Astrocyte (in vitro differentiated cells and primary cell): ENCODE data around the gene MSMB. TPM values are rescaled to one million over a fixed set of nuclear protein-coding genes. Genes with fewer than 3 reads are reported as not detected.

Experiments used
- DNase-seq: peaks from one replicate; pipeline ENCODE4 v3.0.0-alpha.2; 2010; ENCODE audit warnings: low read depth
- FAIRE-seq: peaks from 2 replicates; lab custom pipeline; 2011; peaks lifted over from hg19 to GRCh38; lab: Jason Lieb, UNC
- H2AFZ ChIP-seq: 2 replicates; pipeline ENCODE4 v1.6.0; 2012; ENCODE audit warnings: low read depth, low read length, inconsistent platforms
- H3K27ac ChIP-seq: 2 replicates; pipeline ENCODE4 v1.5.1; 2011; ENCODE audit warnings: low read depth, low read length, inconsistent platforms
- H3K27me3 ChIP-seq: 2 replicates; pipeline ENCODE4 v1.6.0; 2011; ENCODE audit warnings: low read length, inconsistent platforms; ENCODE audit not compliant: insufficient read depth
- H3K36me3 ChIP-seq: 2 replicates; pipeline ENCODE4 v1.5.1; 2011; ENCODE audit warnings: low read length, inconsistent platforms; ENCODE audit not compliant: insufficient read depth
- H3K4me1 ChIP-seq: 2 replicates; pipeline ENCODE4 v1.5.1; 2011; ENCODE audit warnings: low read length, inconsistent platforms; ENCODE audit not compliant: insufficient read depth
- H3K4me2 ChIP-seq: 2 replicates; pipeline ENCODE4 v1.6.0; 2012; ENCODE audit warnings: low read length, inconsistent platforms
- H3K4me3 ChIP-seq: 2 replicates; pipeline ENCODE4 v1.5.1; 2011; ENCODE audit warnings: low read depth, mild to moderate bottlenecking, low read length, inconsistent platforms; ENCODE audit not compliant: insufficient read depth
- H3K79me2 ChIP-seq: 2 replicates; pipeline ENCODE4 v1.6.0; 2012; ENCODE audit warnings: mild to moderate bottlenecking, low read length, inconsistent platforms; ENCODE audit not compliant: insufficient read depth
- H3K9ac ChIP-seq: 2 replicates; pipeline ENCODE4 v1.6.0; 2012; ENCODE audit warnings: mild to moderate bottlenecking, low read length, inconsistent platforms
- H3K9me3 ChIP-seq: 2 replicates; pipeline ENCODE4 v1.5.1; 2012; ENCODE audit warnings: low read depth, mild to moderate bottlenecking, low read length, inconsistent platforms; ENCODE audit not compliant: insufficient read depth
- H4K20me1 ChIP-seq: 2 replicates; pipeline ENCODE4 v1.6.0; 2012; ENCODE audit warnings: low read length, inconsistent platforms; ENCODE audit not compliant: insufficient read depth
- H3K27ac Mint-ChIP-seq: one replicate; pipeline ENCODE4 v1.8.0; 2021; ENCODE audit warnings: mild to moderate bottlenecking, mixed read lengths; ENCODE audit not compliant: unreplicated experiment
- H3K27me3 Mint-ChIP-seq: one replicate; pipeline ENCODE4 v1.8.0; 2021; ENCODE audit warnings: low read depth, mixed read lengths; ENCODE audit not compliant: unreplicated experiment
- H3K36me3 Mint-ChIP-seq: one replicate; pipeline ENCODE4 v1.8.0; 2021; ENCODE audit warnings: low read depth, mixed read lengths; ENCODE audit not compliant: unreplicated experiment
- H3K4me1 Mint-ChIP-seq: one replicate; pipeline ENCODE4 v1.8.0; 2021; ENCODE audit warnings: low read depth, mixed read lengths; ENCODE audit not compliant: unreplicated experiment
- H3K4me3 Mint-ChIP-seq: one replicate; pipeline ENCODE4 v1.8.0; 2021; ENCODE audit warnings: mild to moderate bottlenecking, moderate library complexity, mixed read lengths; ENCODE audit not compliant: unreplicated experiment
- H3K9me3 Mint-ChIP-seq: one replicate; pipeline ENCODE4 v1.8.0; 2021; ENCODE audit warnings: mild to moderate bottlenecking, mixed read lengths; ENCODE audit not compliant: unreplicated experiment
- CTCF ChIP-seq: IDR thresholded peaks from 2 replicates; pipeline ENCODE4 v1.5.1; 2011; ENCODE audit warnings: low read depth, mild to moderate bottlenecking, inconsistent platforms, low read length, moderate library complexity; ENCODE audit not compliant: insufficient read depth
- EZH2 ChIP-seq: IDR thresholded peaks from 2 replicates; pipeline ENCODE4 v1.6.1; 2012; ENCODE audit warnings: mild to moderate bottlenecking, low read length, inconsistent platforms; ENCODE audit not compliant: insufficient read depth
- total RNA-seq: library from RNA; stranded (reverse); gene quantifications from 2 replicates; pipeline ENCODE4 v1.2.1, GENCODE V29; 2021

MSMB gene
- total RNA-seq, 1 donor from 2014 or later, result not detected

GRCh38 chr10:46033602-46034011, 12.5 kb downstream of the MSMB start:
- Histone ChIP-seq H3K9me3 (no peaks in the 10 kb centered on the region), H3K9ac (no peak overlapping the region), H3K4me1 (peaks cover 16% of the 10 kb centered on the region), H3K36me3 (no peaks in the 10 kb centered on the region), H2AFZ (peak overlapping the region; percentile 75), H3K27me3 (peaks cover 2% of the 10 kb centered on the region), H3K27ac (no peak overlapping the region), H3K4me3 (no peak overlapping the region), H3K4me2 (no peak overlapping the region), H3K79me2 (peaks cover 19% of the 10 kb centered on the region), H4K20me1 (peaks cover 12% of the 10 kb centered on the region)
- TF ChIP-seq EZH2 (no peak), CTCF (no peak)
- H3K4me3 Mint-ChIP-seq, result peak overlapping the region; percentile 23
- no peaks in the 10 kb centered on the region for H3K36me3 Mint-ChIP-seq
- peak; percentile 67 for DNase-seq
- H3K27ac Mint-ChIP-seq, result peak overlapping the region; percentile 89
- H3K9me3 Mint-ChIP-seq, result no peaks in the 10 kb centered on the region
- peaks cover 3% of the 10 kb centered on the region for H3K27me3 Mint-ChIP-seq
- H3K4me1 Mint-ChIP-seq, result peaks cover 12% of the 10 kb centered on the region
- FAIRE-seq, result no peak

GRCh38 chr10:46031648-46032532, 14.2 kb downstream of the MSMB start:
- Mint-ChIP-seq H3K27ac (no peak overlapping the region), H3K36me3 (no peaks in the 10 kb centered on the region), H3K9me3 (no peaks in the 10 kb centered on the region), H3K27me3 (no peaks in the 10 kb centered on the region), H3K4me1 (peaks cover 26% of the 10 kb centered on the region), H3K4me3 (no peak overlapping the region)
- H2AFZ ChIP-seq, result no peak overlapping the region
- H3K27ac ChIP-seq, result no peak overlapping the region
- peaks cover 29% of the 10 kb centered on the region for H4K20me1 ChIP-seq
- peaks cover 36% of the 10 kb centered on the region for H3K79me2 ChIP-seq
- no peak overlapping the region for H3K4me3 ChIP-seq
- H3K9ac ChIP-seq, result no peak overlapping the region
- H3K27me3 ChIP-seq, result peaks cover 2% of the 10 kb centered on the region
- TF ChIP-seq CTCF (no peak), EZH2 (no peak)
- H3K36me3 ChIP-seq, result no peaks in the 10 kb centered on the region
- H3K9me3 ChIP-seq, result no peaks in the 10 kb centered on the region
- FAIRE-seq (no peak), DNase-seq (no peak)
- H3K4me1 ChIP-seq, result peaks cover 30% of the 10 kb centered on the region
- H3K4me2 ChIP-seq, result no peak overlapping the region
